Activated CD4-positive, alpha-beta T cell treated with anti-CD3 and anti-CD28 coated beads, Interleukin-2, Interleukin-4, amounts not matched to agents 100 ng/mL and 50 ng/mL, durations not matched to agents 16 hours and 8 hours (primary cell): ENCODE results near the gene RPS19.
A peak's percentile ranks its signal among the peaks of the same experiment; 100 is the strongest.

Source experiments
- DNase-seq: peaks from one replicate; pipeline ENCODE4 v3.0.0-alpha.2; 2020; ENCODE audit warnings: low spot score

RPS19 gene

DNA sequence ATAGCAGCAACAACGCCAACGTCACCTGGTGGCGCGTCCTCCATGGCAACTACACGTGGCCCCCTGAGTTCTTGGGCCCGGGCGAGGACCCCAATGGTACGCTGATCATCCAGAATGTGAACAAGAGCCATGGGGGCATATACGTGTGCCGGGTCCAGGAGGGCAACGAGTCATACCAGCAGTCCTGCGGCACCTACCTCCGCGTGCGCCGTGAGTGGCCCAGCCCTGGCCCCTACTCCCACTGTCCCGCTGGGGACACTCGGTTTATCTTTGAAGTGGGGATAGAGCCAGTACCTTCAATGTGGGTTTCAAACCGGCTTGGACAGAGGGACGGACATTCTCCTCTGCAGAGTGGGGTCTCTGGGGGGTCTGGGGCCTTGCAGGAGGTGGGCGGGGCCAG, 19.0 kb downstream of the RPS19 start:
- DNase-seq = no peak

DNA sequence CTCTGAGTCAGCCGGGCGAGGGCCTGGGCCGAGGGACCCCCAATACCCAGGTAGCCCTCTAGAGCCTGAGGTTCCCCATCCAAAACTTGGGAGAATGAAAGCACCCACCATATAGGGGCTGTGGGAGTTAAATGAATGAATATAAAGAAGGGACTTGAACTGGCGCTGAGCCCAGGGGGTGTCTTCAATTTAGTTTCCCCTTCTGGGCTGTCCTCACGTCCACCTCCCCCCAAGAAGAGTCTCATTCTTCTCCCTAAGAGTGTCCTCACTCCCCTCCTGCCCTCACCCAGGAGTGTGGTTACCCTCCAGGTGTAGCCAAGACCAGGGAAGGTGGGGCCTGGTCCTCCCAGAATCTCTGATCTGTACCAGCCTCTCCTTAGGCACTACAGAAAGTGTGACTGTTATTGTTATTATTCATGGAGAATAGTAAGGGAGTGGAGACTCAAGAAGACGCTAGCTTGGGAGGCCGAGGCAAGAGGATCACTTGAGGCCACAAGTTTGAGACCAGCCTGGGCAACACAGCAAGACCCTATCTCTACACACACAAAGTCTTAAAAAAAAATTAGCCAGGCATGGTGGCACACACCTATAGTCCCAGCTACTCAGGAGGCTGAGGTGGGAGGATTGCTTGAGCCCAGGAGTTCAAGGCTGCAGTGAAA, 19.7 kb downstream of the RPS19 start:
- DNase-seq = no peak

DNA sequence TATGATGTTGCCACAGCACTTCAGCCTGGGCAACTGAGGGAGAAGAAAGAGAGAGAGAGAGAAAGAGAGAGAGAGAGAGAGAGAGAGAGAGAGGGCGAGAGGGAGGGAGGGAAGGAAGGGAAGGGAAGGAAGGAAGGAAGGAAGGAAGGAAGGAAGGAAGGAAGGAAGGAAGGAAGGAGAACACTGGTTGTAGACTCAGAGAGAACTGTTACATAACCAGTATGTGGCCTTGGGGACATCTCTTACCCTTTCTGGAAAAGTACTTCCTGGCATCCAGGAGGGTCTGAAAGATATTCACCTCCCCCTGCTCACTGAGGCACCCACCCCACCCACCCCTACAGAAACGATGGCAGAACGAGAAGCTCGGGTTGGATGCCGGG, 20.3 kb downstream of the RPS19 start:
- no peak for DNase-seq

DNA sequence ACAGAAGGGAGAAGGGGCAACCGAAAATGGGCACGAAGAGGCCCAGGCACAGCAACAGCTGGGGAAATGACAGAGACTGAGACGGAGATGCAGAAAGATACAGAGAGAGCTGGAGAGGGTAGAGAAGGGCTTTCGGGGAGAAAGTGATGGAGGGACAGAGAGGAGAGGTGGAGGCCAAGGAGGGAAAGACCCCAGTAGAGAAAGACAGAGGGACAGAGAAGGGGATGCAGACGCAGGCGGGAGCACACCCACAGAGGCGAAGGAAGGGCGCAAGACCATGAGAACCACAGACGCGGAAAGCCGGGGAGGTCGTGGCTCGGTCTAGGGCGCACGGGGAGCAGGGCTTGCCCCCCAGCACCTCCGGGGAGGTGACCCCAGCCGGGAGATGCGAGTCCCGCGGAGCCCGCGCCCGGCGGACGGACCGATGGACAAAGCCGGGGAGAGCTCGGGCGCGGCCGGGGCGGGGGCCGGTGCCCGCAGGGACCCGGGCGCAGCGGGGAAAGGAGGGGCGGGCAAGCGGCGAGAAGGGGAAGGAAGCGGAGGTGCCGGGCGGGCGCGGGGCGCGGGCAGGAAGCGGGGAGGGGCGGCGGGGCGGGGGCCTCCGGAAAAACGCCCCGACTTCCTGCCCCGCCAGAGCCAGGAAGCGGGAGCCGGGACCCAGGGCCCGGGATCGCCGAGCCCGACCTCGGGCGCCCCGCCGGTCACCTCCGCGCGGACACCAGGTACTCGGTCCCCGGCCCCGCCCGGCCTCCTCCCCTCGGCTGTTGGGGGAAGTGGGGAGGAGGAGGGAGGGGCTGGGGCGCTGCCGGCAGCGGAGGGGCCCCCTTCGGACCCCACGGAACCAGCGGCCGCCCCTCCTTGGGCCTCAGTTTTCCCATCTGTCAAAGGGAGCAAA, 22.8 kb downstream of the RPS19 start, which contains the start of gene ARHGEF1:
Gene ARHGEF1, plus strand, starts transcription at position 617 of the 895 bp plus-strand sequence. CDS start 4,899 bp downstream, outside the sequence.
- no peak for DNase-seq

DNA sequence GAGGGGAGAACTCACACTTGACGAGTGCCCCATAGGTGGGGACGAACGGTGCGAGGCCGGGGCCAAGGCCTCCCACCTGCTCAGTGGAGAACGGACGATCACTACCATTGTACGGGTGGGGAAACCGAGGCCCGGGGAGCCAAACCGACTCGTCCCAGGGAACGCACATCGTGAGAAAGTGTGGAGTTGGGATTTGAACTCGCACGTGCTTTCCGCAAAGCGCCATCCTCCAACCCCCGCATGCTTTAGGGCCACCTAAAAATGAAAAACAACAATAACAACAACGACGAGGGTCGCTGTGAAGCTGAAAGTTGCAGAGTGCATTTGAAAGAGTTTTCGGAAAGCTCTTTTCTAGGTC, 23.4 kb downstream of the RPS19 start:
- DNase-seq = no peak

DNA sequence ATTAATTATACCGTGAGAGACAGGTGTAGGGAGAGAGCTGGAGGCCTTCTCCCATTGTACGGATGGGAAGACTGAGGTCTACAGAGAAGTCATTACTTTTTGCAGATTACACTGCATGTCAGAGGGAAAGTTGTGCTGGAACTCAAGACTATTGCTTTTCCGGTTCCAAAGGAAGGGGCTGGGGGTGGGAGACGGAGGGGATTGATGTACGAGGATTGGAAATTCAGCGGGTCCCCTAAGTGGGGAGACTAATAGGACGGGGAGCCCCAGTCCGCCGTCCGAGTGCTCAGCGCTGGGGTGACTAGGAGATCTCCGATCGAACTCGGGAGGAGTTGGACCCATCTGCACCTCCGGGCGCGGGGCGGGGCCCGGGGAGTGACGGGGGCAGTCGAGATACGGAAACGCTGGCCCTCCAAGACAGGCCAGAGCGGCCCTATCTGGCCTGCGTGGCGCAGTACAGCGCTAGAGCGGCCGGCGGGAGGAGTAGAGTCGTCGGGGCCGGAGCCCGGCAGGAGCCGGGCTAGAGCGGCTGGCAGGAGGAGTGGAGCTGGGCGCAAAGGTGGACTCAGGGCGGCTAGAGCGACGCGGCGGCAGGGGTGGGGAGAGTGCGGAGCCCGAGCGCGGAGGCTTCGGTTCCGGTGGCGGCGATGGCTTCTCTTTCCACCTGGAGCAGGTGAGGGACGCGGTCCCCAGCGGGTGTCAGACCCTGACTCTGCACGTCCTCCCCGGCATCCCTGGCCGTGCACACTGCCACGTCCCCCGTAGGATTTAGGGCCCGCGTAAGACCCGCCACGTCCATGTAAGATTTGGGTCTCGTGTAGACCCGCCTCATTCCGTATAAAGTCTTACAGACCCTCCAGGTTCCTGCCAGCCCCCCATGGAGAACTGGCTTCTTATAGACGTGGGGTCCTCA, 24.0 kb downstream of the RPS19 start:
- peak; percentile 96 for DNase-seq

DNA sequence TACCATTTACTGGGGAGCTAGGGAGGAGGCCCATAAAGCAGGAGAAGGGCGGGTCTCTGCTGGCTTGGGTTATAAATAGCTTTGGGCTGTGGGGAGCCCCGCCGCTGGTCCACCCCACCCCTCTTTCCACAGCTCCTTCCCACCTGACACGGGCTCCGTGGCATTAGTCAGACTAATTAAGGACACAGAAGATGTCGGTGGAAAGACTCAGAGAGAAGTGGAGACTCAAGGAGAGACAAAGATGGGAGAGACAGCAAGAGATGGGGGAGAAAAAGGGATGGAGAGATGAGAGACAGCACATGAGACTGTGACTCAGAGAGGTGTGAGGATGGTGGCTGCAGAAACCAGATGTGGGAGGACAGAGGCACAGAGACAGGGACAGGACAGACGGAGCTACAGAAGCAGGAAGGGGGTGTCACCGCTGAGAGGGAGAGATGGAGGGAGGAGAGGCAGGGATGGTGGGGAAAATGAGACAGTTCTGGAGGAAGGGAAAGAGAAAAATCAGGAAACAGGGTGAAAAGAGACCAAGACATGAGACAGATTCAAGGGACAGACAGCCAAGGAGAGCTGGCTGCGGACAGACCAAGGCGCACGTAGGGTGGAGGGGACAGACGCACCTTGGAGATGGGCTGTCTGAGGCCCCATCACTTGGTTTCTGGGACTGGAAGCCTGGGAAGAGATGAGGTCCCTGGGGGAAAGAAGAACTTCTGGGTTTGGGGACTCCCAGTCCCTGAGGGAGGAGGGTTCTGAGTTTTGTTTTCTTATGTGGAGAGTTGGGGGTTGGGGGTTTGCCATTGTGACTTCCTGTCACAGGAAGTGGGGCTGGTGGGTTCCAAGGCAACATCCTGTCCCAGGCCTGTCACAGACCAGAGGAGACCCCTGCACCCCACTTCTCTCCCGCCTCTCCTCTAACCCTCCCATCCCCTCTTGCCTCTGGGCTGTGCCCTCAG, 27.0 kb downstream of the RPS19 start:
- DNase-seq = peak; percentile 69

DNA sequence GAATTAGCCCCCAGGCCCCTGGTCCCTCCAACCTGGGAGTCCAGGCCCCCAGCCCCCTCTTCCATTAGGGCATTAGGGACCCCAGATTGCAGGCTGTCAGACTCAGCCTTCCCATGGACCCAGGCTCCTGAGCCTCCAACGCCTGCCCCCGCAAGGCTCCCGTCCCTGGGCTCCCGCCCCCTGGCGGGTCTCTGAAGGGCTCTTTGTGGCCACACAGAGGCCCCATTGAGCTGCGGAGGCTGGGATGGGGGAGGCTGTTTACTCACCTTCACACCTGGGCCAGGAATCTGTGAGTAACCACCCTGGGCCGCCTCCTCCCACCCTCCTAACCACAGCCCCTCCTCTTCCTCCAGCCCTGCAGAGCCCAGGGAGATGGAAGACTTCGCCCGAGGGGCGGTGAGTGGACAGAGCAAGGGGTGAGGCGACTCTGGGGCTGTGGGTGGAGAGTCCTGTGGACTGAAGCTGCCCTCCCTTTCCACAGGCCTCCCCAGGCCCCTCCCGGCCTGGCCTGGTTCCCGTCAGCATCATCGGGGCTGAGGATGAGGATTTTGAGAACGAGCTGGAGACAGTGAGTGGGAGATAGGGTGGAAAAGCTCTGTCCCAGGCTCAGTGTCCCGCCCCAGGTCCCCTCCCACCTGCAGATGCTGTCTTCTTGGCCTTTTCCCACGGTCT, 27.8 kb downstream of the RPS19 start:
- peak; percentile 77 for DNase-seq

DNA sequence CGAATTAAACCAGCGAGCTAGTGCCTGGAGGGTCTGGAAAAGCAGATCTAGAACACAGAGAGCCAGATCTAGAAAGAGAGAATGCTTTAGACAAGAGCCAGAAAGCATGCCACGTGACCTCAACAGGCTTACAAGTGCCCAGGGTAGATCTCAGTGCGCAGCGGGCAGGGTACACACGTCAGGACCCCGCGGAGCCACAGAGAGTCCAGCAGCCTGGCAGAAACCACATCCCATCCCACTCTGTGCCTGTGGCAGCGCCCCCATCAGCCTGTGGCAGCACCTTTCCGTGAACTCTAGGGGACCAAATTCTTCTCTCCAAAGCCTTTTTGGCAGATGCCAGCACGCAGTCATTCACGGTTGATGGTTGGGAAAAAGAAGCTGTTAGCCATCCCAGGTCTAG, 28.9 kb downstream of the RPS19 start:
- no peak for DNase-seq

DNA sequence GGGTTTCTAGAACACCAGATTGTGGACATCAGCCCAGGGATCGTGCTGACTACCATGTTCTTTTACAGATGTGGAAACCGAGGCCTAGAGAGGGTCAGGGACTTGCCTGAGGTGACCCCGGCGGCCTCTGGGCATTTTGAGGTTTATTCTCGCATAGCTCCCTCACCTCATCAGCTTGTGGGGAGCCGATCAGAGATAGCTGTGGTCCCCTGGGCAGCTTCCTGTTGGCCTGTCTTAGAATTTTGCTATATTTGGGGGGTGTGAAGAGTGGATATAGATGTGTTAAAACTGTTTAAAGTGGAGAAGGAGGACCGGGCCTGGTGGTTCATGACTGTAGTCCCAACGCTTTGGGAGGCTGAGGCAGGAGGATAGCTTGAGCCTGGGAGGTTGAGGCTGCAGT, 29.8 kb downstream of the RPS19 start:
- DNase-seq = no peak

DNA sequence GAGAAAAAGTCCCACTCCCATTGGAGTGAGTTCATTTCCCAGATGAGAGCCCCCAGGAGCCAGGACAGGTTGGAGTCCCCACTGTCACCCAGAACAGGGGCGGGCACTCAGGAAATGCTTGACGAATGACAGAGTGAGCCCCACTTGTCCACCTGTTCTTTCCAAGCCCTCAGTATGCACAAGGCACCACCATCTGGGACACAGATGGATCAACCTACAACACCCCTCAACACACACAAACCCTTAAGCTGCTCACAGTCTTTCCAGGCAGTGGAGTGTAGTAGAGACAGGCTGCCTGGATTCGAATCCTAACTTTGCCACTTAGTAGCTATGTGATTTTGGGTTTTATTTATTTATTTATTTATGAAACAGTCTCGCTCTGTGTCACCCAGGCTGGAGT, 30.9 kb downstream of the RPS19 start:
- DNase-seq = no peak

DNA sequence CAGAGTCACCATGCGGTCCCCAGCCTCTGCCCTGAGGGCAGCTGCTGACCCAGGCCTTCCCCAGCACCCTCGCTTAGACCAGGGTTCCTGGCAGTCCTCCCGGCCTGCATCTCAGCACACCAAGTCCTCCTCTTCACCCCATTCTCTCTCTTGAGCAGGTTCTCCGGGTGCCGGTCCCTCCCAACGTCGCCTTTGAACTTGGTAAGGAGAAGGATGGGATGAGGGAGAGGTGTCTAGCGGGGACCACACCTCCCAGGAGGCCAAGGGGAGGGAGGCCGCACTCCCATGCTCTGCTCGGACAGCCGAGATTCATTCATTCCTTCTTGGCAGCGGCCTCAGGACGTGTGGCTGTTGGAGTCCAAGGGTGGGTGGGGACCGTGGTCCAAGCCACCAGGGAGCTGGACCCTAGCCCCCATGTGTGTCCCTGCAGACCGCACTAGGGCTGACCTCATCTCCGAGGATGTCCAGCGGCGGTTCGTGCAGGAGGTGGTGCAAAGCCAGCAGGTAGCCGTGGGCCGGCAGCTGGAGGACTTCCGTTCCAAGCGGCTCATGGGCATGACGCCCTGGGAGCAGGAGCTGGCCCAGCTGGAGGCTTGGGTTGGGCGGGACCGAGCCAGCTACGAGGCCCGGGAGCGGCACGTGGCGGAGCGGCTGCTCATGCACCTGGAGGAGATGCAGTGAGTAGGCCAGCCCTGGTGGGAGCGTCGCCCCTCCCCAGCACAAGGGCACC, 32.3 kb downstream of the RPS19 start:
- DNase-seq = no peak

DNA sequence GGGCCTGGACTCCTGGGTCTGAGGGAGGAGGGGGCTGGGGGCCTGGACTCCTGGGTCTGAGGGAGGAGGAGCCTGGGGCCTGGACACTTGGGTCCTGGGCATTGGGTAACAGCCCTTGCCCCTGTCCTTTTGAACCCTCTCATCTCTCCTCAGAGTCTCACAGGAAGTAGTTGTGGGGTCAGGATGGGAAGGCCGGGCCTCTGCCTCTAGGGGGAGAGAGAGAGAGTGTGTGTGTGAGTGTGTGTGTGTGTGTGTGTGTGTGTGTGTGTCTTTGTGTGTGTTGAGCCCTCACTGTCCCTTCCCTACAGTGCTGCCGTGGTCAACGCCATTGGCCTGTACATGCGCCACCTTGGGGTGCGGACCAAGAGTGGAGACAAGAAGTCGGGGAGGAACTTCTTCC, 33.8 kb downstream of the RPS19 start:
- no peak for DNase-seq

DNA sequence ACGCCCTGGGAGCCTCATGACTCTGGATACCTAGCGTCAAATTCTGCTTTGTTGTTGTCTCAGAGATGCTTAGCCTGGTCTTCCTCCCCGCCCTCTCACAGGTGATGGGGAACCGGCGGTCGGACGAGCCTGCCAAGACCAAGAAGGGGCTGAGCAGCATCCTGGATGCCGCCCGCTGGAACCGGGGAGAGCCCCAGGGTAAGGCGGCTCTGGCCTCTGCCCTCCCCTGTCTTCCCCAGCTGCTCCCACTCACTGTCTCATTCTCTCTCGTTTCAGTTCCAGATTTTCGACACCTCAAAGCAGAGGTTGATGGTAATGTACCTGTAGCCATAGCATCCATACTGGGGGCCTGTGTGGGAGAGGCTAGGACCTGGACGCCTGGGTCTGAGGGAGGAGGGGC, 34.3 kb downstream of the RPS19 start:
- no peak for DNase-seq

DNA sequence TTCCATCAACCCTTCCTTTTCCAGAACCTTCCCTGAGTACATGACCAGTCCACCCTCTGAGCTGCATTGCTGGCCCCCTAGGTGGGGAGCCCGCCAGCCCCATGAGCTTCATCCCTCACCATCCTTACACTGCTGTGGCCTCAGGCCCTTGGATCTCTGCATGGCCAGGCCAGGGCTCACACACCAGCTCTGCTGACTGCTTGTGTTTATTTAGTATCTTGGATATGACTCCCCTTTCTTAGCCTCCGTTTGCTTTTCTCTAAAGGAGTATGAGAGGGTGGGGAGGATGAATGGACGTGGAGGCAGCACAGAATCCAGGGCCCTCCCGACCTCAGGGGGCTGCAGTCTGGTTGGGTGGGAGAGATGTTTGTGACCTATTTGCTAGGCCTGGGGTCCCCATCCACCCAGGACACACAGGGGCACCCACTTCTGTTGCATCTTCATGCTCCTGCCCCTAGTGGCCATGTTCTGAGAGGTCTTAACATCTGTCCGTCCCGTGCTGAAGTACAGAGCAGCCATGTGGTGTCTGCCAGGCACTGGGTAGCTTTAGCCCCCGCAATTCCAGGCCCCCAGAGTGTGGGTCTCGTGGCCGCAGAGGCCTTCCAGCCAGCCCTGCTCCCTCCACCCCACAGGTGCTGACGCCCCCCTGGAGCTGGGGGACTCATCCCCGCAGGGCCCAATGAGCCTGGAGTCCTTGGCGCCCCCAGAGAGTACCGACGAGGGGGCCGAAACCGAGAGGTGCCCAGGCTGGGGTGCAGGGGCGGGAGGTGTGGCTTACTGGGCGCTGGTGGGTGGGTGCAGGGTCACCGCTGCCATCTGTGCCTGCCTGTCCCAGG, 35.9 kb downstream of the RPS19 start:
- no peak for DNase-seq

DNA sequence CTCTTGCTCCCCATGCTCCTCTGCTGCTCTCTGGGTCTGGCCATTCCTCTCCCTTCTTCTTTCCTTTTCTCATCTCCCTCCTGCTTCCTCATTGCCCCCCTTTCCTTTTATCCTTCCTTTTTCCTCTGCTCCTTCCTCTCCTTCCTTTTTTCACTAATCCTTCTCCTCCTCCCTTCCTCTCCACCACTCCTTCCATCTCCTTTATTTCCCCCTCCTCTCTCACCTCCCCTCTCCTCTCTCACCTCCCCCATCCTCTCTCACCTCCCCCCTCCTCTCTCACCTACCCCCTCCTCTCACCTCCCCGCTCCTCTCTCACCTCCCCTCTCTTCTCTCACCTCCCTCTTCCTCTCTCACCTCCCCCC, 36.5 kb downstream of the RPS19 start:
- DNase-seq = no peak

DNA sequence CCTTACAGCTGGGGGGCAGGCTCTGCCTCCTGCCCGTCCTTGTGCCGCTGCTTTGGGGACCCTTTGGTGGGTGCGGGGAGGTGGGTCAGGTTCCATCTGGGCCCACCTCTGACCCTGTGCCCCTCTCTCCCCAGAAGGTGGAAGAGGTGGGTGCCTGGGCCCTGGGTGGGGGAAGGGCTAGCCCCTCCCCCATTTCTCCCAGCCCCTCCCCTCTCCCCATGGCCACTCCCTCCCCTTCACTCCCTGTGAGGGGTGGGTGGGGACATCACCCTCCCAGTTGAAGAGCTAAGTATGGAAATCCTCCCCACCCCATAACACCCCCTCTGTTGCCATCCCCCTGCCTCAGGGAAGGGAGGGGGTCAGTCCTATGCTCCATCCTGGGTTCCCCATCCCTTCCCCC, 37.1 kb downstream of the RPS19 start:
- no peak for DNase-seq

DNA sequence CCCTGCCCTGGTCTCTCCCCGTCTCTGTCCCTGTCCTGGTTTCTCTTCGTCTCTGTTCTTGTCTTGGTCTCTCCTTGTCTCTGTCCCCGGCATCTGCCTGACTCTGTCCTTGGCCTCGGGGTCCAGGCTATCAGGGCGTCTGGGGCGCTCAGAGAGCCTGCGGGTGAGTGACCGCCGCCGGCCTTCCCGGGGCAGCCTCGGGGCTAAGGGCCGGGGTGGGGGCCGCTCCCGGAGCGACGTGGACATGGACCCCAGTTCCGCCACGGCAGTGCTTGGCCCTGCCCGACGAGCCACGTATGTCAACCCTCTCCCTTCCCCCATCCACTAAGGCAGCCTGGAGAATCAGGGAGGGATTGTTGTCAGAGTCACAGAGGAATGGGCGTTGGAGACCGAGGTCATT, 37.8 kb downstream of the RPS19 start:
- DNase-seq = no peak

DNA sequence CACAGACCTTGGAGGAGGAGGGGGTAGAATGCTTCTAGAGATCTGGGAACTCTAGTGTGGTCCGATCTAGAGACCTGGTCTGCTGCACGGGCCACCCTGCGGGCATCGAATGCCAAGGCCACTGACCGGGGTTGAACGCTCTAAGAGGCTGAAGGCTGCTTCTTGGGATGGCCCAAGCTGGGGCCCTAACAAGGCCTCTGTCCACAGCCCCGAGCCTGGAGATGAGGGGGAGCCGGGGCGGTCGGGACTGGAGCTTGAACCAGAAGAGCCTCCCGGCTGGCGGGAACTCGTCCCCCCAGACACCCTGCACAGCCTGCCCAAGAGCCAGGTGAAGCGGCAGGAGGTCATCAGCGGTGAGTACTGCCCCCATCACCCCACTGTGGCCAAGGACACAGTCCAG, 38.2 kb downstream of the RPS19 start:
- DNase-seq = no peak
